OCI-LY7 (cell line): Measurements from ENCODE around the gene DOCK4. TPM values are rescaled to one million over a fixed set of nuclear protein-coding genes. Genes with fewer than 3 reads are reported as not detected.

Experiments
- BruUV-seq: library from RNA; stranded (reverse); fragments of 400-500 nt; replicated peaks from 2 replicates; lab custom pipeline; 2021; lab: Mats Ljungman, UMichigan
- CTCF ChIA-PET: fragments of 300-600 bp; sonication (Branson Sonifier 250); formaldehyde crosslinking; loops from one replicate; lab custom pipeline; 2022; ENCODE audit warnings: antibody characterized with exemption; ENCODE audit not compliant: unreplicated experiment; lab: Charles Lee
- POLR2A ChIA-PET: fragments of 300-600 bp; sonication (Branson Sonifier 250); formaldehyde crosslinking; loops from one replicate; lab custom pipeline; 2022; ENCODE audit warnings: antibody characterized with exemption; lab: Charles Lee
- DNase-seq: peaks from one replicate; pipeline ENCODE4 v3.0.0-alpha.2; 2015; ENCODE audit warnings: low spot score
- H2AFZ ChIP-seq: fragments of 200-600 bp; sonication (generic), shearing (Covaris generic); 2 replicates; pipeline ENCODE4 v1.6.1; 2014; ENCODE audit warnings: mild to moderate bottlenecking, antibody characterized with exemption, low read length, moderate library complexity
- H3K27ac ChIP-seq: fragments of 200-600 bp; sonication (generic); 2 replicates; pipeline ENCODE4 v1.5.1; 2014; ENCODE audit warnings: mixed run types, low read depth, mild to moderate bottlenecking, moderate library complexity, low read length, inconsistent platforms; ENCODE audit not compliant: poor library complexity, severe bottlenecking
- H3K36me3 ChIP-seq: fragments of 200-600 bp; sonication (generic); 2 replicates; pipeline ENCODE4 v1.6.1; 2014; ENCODE audit warnings: mild to moderate bottlenecking, antibody characterized with exemption, low read length, moderate library complexity, mixed read lengths; ENCODE audit not compliant: insufficient read depth
- H3K4me1 ChIP-seq: fragments of 200-600 bp; sonication (generic); 2 replicates; pipeline ENCODE4 v1.5.1; 2014; ENCODE audit warnings: mild to moderate bottlenecking, low read length; ENCODE audit not compliant: insufficient read depth, poor library complexity, severe bottlenecking
- H3K4me2 ChIP-seq: fragments of 200-600 bp; sonication (generic); 2 replicates; pipeline ENCODE4 v1.6.1; 2014; ENCODE audit warnings: mild to moderate bottlenecking, low read length
- H3K4me3 ChIP-seq: fragments of 200-600 bp; sonication (generic); 2 replicates; pipeline ENCODE4 v1.5.1; 2014; ENCODE audit warnings: mild to moderate bottlenecking, low read depth, low read length; ENCODE audit not compliant: poor library complexity, severe bottlenecking
- H3K79me2 ChIP-seq: fragments of 200-600 bp; sonication (generic); 2 replicates; pipeline ENCODE4 v1.6.1; 2016; ENCODE audit warnings: low read depth, mild to moderate bottlenecking, low read length, moderate library complexity, mixed read lengths; ENCODE audit not compliant: insufficient read depth
- H3K9me2 ChIP-seq: fragments of 200-600 bp; sonication (generic); 2 replicates; pipeline ENCODE4 v1.6.1; 2016; ENCODE audit warnings: mild to moderate bottlenecking, low read length, mixed read lengths; ENCODE audit not compliant: insufficient read depth
- H3K9me3 ChIP-seq: fragments of 200-600 bp; sonication (generic); 2 replicates; pipeline ENCODE4 v1.6.1; 2014; ENCODE audit warnings: mild to moderate bottlenecking, mixed run types, low read length, mixed read lengths
- H4K20me1 ChIP-seq: fragments of 200-600 bp; sonication (generic); 2 replicates; pipeline ENCODE4 v1.6.1; 2014; ENCODE audit warnings: mild to moderate bottlenecking, antibody characterized with exemption, low read length, moderate library complexity, mixed read lengths; ENCODE audit not compliant: insufficient read depth
- CTCF ChIP-seq: fragments of 200-600 bp; sonication (generic); conservative IDR thresholded peaks from 2 replicates; pipeline ENCODE4 v1.5.1; 2014; ENCODE audit warnings: mild to moderate bottlenecking, antibody characterized with exemption, low read length, moderate library complexity, mixed read lengths
- EZH2phosphoT487 ChIP-seq: fragments of 200-600 bp; sonication (generic); IDR thresholded peaks from 2 replicates; pipeline ENCODE4 v1.6.1; 2018; ENCODE audit warnings: low read depth, borderline replicate concordance, mild to moderate bottlenecking, mixed run types, antibody characterized with exemption, low read length, moderate library complexity, mixed read lengths
- intact Hi-C: fragments of 100-400 bp; cut with micrococcal nuclease; formaldehyde crosslinking; loops from one replicate; pipeline ENCODE4 v1.10.0; 2022; ENCODE audit not compliant: unreplicated experiment
- total RNA-seq, 2 experiments: library from RNA; depleted of rRNA in 1 of 2; stranded (reverse); fragments of >200 nt in 1 of 2; shearing (Covaris generic) in 1 of 2; gene quantifications; 2 replicates each; pipeline ENCODE4 v1.2.3, GENCODE V29; 2014 to 2022

DOCK4 gene
- total RNA-seq, 2 experiments from 2014 or later = 0.91 to 4.9 TPM

- no TSS peak for BruUV-seq
- H2AFZ ChIP-seq = peak overlapping the region; percentile 88
- intact Hi-C loops = loop anchor here (5.0 to 10.0 kb wide), 4 partner anchors 188 to 910 kb away; partner anchors contain the start of genes IMMP2L and SMIM30
- peaks cover 21% of the 10 kb centered on the region for H3K4me1 ChIP-seq
- no peaks in the 10 kb centered on the region for H3K9me3 ChIP-seq
- peak; percentile 37 for DNase-seq
- no peaks in the 10 kb centered on the region; the same call in 1 of the 2 replicates for H3K9me2 ChIP-seq
- H3K27ac ChIP-seq = no peak overlapping the region
- CTCF ChIA-PET = no interaction called here
- no peak for TF ChIP-seq CTCF
- no peak for TF ChIP-seq EZH2phosphoT487
- POLR2A ChIA-PET = interaction anchor here (0.6 to 1.5 kb wide), 6 partner anchors 9 to 647 kb away, joined by 3 to 6 read pairs (median 3); partner anchors contain the start of gene IFRD1
- peak overlapping the region; percentile 95 for H3K4me2 ChIP-seq
- peak overlapping the region; percentile 95 for H3K4me3 ChIP-seq
- peaks cover 16% of the 10 kb centered on the region for H3K79me2 ChIP-seq
- no peaks in the 10 kb centered on the region for H3K36me3 ChIP-seq
- H4K20me1 ChIP-seq = no peaks in the 10 kb centered on the region
Observed at GRCh38 chr7:112204499-112205342, 1.5 kb downstream of the DOCK4 start.

- Histone ChIP-seq H3K79me2 (peaks cover 10% of the 10 kb centered on the region), H3K4me1 (peaks cover 21% of the 10 kb centered on the region), H2AFZ (no peak overlapping the region), H3K9me2 (no peaks in the 10 kb centered on the region), H3K27ac (no peak overlapping the region), H3K9me3 (no peaks in the 10 kb centered on the region), H3K4me3 (no peak overlapping the region), H4K20me1 (no peaks in the 10 kb centered on the region), H3K4me2 (no peak overlapping the region), H3K36me3 (no peaks in the 10 kb centered on the region)
- CTCF ChIA-PET = no interaction called here
- no peak for DNase-seq
- no TSS peak for BruUV-seq
- TF ChIP-seq CTCF (no peak), EZH2phosphoT487 (no peak)
- intact Hi-C loops = loop anchor here (10.0 kb wide), 2 partner anchors 639 to 911 kb away; partner anchors contain the start of genes IMMP2L and SMIM30
- POLR2A ChIA-PET = no interaction called here
Observed at GRCh38 chr7:112203365-112203739, 2.8 kb downstream of the DOCK4 start.

GRCh38 chr7:112202816-112203215, 3.4 kb downstream of the DOCK4 start:
- H3K9me3 ChIP-seq = no peaks in the 10 kb centered on the region
- no peak overlapping the region for H3K4me3 ChIP-seq
- ChIA-PET POLR2A (interaction anchor here (1.0 kb wide), 1 partner anchor 928 kb away, joined by 3 read pairs; no protein-coding TSS in a partner anchor), CTCF (no interaction called here)
- H3K27ac ChIP-seq = no peak overlapping the region
- H3K79me2 ChIP-seq = peaks cover 9% of the 10 kb centered on the region
- H3K36me3 ChIP-seq = no peaks in the 10 kb centered on the region
- no peak overlapping the region for H3K4me2 ChIP-seq
- intact Hi-C loops = loop anchor here (10.0 kb wide), 2 partner anchors 638 to 912 kb away; partner anchors contain the start of genes IMMP2L and SMIM30
- H3K4me1 ChIP-seq = peaks cover 21% of the 10 kb centered on the region
- no peaks in the 10 kb centered on the region for H3K9me2 ChIP-seq
- no peak overlapping the region for H2AFZ ChIP-seq
- DNase-seq = peak; percentile 31
- TF ChIP-seq CTCF (no peak), EZH2phosphoT487 (no peak)
- H4K20me1 ChIP-seq = no peaks in the 10 kb centered on the region
- no TSS peak for BruUV-seq
